ENCODE measurements around the gene LCA5L.

Gene LCA5L

GRCh38 chr21:39367783-39368182 lies 77.8 kb downstream of the LCA5L start:
- no peak for TF ChIP-seq CTCF (IDR thresholded peaks at IDR 0.05; ENCODE audit: low read depth, low read length, missing control alignments)
- no peak overlapping the region for H3K4me3 ChIP-seq (ENCODE audit: low read depth, low read length)
- DNase-seq (ENCODE audit: low read depth), result no peak

DNA sequence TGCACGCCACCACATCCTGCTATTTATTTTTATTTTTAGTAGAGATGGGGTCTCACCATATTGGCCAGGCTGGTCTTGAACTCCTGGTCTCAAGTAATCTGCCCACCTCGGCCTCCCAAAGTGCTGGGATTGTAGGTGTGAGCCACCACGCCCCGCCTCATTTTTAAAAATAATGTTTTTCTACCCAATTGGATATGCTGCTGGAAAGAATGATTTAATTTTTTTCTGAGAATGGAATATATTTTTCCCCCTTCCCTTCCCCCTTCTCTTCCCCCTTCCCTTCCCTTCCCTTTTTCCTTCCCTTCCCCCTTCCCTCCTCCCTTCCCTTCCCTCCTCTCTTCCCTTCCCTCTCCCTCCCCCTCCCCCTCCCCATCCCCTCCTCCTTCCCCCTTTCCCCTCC lies 79.0 kb downstream of the LCA5L start:
- DNase-seq (ENCODE audit: low read depth), result no peak
- TF ChIP-seq CTCF (IDR thresholded peaks at IDR 0.05; ENCODE audit: low read depth, low read length, missing control alignments), result no peak
- no peak overlapping the region for H3K4me3 ChIP-seq (ENCODE audit: low read depth, low read length)

DNA sequence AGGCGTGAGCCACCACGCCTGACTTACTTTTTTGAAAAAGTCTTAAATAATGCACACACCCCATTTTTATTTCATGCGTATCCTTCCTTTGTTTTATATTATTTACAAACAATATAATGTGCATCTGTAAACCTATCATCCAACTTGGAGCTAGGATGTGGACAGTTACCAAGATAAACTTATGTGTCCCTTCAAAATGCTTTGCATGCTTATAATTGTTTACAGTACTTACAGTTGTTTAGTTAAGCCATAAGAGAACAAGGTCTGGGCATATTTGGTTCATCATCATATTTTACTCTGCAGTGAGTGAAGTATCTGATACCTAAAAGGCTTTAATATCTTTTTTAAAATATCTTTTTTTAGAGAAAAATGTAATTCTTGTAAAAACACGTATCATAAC lies 80.6 kb downstream of the LCA5L start:
- no peak overlapping the region for H3K4me3 ChIP-seq (ENCODE audit: low read depth, low read length)
- TF ChIP-seq CTCF (IDR thresholded peaks at IDR 0.05; ENCODE audit: low read depth, low read length, missing control alignments), result no peak
- DNase-seq (ENCODE audit: low read depth), result no peak

DNA sequence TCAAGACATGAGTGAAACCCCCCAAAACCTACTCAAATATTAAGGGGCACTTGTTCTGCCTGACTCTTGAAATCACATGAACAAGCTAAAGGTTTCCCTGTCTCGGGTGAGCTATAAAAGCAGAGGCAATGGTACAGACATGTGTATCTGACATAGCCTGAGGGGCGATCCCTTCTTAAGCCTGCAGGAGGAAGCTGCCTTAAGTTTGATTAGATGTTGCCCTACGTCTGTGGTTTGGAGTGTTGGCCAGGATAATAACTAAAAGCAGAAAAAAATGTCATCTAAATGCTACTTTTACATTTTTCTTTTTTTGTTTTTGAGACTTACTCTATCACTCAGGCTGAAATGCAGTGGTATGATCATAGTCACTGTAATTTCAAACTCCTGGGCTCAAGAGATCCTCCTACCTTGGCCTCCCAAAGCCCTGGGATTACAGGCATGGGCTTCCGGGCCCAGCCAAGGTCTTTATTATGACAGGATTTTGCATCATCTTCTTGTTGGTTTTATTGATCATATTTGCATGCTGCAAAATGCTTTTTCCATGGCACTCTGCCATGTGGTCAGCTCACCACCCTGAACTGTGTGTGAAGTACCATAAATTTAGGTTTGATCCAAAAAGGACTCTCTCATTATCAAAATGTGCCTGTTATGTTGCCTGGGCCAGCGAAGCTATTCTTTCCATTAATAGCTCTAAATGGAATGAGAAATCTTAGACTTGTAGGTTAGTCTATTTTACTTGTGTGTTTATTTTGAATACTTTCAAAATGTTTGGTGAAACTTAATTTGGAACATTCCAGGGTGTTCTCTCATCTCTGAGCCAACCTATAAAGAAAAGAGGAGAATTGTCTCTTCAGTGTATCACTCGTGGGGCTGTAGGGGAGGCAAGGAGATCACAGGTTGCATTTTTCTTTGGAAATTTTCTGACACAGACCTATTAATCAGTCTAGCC lies 81.7 kb downstream of the LCA5L start:
- DNase-seq (ENCODE audit: low read depth), result no peak
- no peak overlapping the region for H3K4me3 ChIP-seq (ENCODE audit: low read depth, low read length)
- TF ChIP-seq CTCF (IDR thresholded peaks at IDR 0.05; ENCODE audit: low read depth, low read length, missing control alignments), result no peak

DNA sequence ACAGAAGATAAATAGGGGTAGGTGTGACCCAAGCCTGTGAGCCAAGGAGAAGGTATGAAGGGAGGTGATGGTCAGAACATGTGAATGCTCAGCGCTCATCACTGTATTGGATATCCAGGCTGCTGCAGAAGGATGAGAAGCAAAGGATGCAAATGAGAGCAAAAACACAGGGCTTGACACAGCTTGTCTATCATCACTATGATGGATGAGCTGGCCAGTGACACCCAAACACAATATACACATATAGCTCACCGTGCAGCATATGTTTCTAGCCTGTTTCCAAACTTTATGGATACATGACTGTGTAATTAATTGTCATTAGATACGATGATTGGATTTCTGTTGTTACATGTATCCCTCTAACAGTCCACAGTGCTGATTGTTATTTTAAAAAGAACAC lies 82.8 kb downstream of the LCA5L start:
- no peak for DNase-seq (ENCODE audit: low read depth)
- TF ChIP-seq CTCF (IDR thresholded peaks at IDR 0.05; ENCODE audit: low read depth, low read length, missing control alignments), result no peak
- H3K4me3 ChIP-seq (ENCODE audit: low read depth, low read length), result no peak overlapping the region

GRCh38 chr21:39359382-39359781 lies 86.2 kb downstream of the LCA5L start:
- DNase-seq (ENCODE audit: low read depth), result no peak
- no peak overlapping the region for H3K4me3 ChIP-seq (ENCODE audit: low read depth, low read length)
- TF ChIP-seq CTCF (IDR thresholded peaks at IDR 0.05; ENCODE audit: low read depth, low read length, missing control alignments), result no peak
